Stimulated activated naive CD8-positive, alpha-beta T cell treated with anti-CD3 and anti-CD28 coated beads, Interleukin-15, Interleukin-2, amounts not matched to agents 100 U/mL and 50 U/mL, for 24 hours (primary cell): ENCODE measurements around the gene DUOXA1.
"Not testable (repeated sequence)": the region's sequence is repeated elsewhere in the genome, so short reads cannot be mapped to it uniquely, and the experiment has no call there.

ENCODE experiments used
- ATAC-seq: fragments of 150-1000 bp; cut with Tn5 transposase; one replicate; pipeline ENCODE4 v1.10.0; 2021
- DNase-seq: peaks from one replicate; pipeline ENCODE4 v3.0.0; 2021

Gene DUOXA1

DNA sequence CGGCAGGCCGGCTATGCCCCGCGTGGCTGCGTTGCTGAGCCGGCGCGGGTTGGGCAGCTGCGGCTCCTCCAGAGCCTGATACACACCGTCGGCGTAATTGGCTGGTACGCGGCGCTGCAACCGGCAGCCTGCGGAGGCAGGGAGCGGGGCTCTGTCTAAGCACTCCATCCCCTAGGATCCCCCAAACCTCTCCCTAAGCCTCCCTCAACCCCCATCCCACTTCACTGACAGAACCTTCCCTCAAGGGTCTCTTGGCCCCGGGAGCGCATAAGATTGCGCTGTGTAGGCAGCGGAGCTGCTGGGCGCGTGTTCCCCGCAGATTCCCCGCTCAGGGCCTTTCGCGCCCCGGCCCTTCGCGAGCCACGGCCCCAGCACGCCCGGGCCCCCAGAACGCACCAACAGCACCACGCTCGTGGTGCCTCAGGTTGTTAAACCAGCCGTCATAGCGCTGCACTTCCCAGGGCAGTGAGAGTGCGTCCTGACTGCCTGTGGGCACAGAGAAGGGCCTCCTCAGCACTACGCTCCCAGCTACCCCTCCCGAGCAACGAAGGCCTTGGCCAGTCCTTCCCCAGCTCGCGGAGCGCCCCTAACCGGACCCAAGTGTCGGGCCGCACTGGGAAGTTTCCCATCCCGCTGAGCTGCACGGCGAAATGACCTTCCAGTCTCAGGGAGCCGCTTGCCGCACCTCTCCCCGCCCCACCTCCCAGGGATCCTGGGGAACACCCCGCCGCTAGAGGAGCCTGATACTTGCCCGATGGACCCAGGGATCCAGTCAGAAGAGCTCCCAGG lies 16.9 kb downstream of the DUOXA1 start:
- DNase-seq (no peak), ATAC-seq (no peak)

DNA sequence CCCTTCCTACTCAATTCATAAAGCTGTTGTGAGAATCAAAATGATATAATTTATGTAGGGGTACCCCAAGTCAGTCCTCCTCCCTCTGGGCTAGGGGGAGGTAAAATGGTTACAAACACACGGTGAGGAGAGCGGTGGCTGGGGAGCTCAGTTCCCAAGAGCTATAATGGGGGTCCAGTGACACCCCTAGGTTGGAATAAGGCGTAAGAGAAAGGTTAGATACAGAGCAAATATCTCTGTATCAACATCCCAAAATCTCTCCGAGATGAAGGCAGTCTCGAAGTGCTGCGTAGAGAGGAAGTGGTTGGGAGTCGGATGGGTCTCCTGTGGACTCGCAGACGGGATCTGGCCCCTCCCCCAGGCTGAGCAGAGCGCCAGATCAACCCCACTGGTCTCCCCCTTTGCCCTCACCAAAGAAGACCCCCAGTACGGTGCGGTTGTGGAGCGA lies 17.5 kb downstream of the DUOXA1 start:
- no peak for ATAC-seq
- no peak for DNase-seq

DNA sequence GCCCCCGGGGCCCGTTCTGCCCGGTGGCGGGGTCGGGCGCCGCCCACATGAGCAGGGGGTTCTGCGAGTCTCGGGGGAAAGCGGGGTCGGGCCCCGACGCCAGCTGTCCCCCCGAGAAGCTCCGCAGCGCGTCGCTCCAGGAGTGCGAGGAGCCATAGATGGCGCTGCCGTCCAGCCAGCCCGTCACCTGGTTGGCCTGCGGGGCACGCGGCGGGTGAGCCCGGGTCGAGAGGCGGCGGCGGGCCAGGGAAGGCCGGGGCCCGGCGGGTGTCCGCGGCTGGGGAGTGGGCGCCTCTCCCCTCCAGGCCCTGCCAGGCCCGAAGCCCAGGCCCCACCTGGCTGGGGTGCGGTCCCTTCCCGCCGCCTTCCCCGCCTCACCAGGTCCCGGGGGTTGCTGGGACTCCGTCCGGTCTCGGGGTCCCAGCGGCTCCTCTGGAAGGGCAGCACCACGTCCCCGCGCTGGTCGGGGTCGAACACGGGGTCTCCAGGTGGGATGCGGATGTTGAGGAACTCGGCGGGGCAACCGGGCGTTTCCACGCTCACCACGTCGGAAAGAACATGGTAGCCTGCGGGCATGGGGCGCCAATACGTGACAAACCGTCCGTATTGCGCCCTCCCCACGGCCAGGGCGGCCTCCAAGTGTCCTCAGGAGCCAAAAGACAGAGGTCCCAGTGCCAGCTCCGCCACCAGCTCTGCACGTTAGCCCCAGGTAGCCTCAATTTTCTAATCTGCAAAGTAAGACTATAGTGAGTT lies 18.1 kb downstream of the DUOXA1 start:
- ATAC-seq (no peak), DNase-seq (no peak)

DNA sequence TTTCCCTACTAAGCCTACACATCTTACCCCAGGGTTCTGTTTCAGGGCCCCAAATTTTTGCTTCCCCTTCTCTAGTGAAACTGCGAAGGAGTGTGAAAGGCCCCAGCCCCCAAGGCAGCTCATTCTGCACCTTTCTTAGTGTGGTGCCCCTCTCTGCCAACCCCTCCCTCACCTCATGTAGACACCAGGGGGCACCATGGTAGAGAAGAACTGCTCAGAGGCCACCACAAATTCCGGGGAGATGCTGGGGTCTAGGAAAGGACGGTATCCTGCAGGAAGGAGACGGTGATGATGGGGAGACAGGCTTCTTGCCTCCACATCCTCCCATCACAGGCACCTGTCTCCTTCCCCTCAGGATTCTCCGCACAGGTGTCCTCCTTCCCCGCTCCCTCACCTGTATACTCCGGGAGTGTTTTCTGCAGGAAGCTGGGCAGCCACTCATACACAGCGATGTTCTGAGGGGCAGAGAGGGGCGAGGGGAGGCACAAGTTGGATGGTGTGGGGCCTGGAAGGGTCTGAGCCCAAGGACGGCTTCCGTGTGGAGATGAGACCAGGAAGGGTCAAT lies 19.3 kb downstream of the DUOXA1 start:
- ATAC-seq (no peak), DNase-seq (no peak)

DNA sequence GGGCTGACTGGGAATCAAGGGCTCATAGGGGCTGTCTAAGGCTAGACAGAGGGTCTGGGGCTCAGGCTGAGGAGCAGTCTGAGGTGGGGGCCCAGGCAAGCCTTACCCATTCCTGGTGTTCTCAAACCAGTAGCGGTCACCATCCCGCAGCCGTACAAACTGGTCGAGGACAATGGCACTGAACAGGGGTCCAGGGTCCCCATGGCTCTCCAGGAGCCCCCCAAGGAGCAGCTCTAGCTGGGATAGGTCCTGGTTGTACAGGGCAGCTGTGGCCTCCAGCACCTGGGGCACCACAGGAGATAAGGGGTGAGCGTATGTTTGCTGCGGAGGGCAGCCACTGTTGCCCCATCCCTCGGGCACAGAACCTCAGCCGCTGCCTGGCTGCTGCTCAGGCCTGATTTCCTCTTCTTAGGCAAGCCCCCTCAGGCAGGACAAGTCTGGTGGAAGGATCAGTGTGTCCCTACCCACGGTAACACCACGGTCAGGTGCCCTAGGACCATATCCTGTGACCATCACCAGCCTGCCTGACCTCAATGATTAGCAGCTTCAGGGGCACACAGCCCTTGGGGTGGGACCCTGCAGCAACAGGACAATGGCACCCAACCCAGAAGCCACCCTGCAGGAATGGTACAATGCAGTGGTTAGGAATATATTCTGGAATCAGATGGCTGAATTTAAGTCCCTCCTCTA lies 21.6 kb downstream of the DUOXA1 start:
- ATAC-seq (no peak), DNase-seq (no peak)

DNA sequence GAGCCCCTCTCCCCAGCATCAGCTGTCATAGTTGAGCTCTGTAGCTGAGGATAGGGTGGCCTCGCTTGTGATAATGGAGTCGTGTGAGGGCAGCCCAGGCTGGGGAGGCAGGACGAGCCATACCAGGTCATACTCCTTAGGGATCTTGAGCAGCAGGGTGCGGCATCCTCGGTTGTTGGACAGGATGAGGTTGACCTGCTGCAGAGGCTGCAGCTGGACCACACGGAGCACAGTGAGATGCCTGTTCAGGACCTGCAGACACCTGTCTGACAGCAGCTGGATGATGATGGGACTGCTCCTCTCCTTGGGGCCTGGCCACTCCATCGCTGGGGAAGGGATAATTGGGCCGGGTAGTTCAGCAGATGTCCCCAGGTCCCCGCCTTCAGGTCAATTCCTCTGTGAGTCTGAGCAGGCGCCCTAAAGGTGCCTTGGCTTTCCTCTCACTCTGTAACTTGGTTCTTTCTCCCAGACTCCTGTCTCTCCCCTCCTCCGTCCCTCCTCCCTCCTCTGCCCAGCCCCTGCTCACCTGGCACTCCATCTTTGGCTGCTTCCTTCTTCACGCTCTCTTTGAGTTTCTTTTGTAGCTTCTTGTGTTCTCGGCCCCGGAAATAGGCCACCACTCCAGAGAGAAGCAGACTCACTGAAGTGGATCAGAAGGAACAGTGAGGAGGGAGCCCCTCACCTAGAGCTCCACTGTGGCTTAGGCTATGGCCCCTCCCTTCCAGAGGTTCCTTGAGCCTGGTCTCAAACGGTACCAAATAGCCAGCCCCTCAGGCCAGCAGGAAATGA lies 23.5 kb downstream of the DUOXA1 start:
- no peak for DNase-seq
- no peak for ATAC-seq

DNA sequence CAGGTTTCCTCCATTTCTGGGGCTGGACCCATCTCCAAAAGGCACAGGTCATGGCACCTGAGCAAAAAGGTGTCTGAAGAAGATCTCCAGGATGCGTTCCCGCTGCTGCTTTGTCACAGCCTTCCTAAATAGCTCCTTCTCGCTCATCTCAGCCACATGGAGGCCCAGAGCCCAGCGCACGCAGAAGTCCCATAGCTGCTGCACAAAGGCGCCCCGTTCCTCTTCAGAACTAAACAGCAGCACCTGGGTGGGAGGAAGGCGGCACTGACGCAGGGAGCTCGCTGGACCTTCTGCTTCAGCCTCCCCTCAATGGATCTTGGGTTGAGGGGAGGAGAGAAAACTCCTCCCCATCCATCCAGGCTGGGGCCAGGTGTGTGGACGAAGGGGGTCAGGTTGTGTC lies 24.1 kb downstream of the DUOXA1 start:
- ATAC-seq (no peak), DNase-seq (no peak)

DNA sequence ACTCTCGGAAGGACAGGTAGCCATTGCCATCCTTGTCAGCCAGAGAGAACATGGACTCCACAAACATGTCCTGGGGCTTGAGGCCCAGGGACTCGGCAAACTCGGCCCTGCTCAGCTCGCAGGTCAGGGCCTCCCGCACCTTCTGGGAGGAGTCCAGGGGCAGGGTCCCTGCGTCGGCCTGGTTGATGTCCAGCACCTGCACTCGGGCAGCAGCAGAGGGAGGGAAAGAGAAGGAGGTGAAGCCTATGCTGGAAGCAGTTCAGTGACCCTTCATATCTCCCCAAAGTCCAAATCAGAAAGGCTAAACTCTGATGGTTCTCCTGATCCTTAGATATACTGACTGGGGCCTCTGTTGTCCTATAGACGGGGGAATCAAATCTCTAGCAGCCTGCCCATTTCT lies 25.5 kb downstream of the DUOXA1 start:
- not testable (repeated sequence) for ATAC-seq

DNA sequence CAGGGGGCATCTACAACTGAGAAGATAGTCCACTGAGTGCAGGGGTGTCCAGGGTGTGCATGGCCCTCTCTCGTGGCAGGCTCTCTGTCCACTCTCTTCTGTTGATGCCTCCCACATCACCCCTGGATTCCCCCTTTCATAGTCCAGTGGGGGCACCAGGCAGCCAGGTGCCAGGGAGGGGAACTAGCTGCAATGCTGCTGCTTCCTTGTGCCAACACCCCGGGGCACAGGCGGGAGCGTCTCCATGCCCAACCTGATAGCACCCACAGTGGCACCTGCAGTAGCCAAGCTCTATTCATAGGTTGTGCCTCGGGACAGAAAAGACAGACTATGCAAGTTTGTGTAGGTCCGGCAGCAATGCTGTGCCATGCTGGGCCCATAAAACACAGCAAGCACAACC lies 27.5 kb downstream of the DUOXA1 start:
- DNase-seq: no peak
- ATAC-seq: no peak

More for the DNA sequence above, 25.5 kb downstream of the DUOXA1 start:
- DNase-seq: not testable (repeated sequence)

DNA sequence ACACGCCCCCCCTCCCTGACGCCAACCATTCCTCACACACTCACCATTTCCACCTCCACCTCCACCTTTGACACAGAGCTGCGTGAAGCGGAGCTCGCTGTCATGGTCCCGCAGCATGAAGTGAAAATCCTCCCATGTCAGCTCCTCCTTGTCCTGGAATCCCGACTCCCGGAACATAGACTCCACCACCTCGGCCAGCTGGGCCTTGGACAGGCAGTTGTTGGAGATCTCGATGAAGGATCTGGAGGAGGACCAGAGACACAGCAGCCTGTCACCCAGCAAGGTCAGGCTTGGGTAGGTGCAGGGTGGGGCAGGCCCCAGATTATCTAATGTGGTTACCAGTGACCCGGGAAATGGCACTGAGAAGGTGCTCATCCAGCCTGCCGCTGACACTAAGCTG lies 27.9 kb downstream of the DUOXA1 start:
- ATAC-seq: no peak
- DNase-seq: no peak

DNA sequence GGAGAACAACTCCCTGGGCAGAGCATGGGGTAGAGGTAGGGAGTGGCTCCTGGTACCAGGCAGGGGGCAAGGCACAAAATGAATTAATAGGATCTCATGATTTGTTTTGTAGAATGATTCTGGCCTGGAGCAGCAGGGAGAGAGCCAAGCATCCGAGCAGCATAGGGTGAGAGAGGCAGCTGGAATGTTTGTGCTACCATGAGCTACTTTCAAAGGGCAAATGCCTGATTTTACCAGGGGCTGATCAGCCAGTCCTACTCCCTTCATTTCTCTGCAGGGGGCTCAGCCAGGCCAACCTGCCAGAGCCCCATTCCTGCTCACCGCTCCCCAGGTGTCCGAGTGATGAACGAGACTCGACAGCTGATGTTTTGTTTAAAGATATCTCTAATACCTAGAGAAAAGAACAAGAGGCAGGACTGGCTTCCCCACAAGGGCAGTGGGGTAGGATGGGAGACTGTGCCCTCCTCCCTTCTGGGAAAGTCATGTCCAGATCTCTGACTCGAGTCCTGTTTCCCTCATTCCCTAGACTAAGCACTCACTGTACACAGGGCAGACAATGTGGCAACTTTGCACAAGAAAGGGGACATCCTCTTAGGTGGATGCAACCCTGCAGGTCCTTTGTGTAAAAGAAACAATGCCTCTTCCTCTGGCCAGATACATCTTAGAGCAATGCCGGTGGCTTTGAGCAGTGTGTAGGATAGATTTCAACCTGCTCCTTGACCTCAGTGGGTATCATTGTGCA lies 28.6 kb downstream of the DUOXA1 start:
- ATAC-seq (no peak), DNase-seq (no peak)

DNA sequence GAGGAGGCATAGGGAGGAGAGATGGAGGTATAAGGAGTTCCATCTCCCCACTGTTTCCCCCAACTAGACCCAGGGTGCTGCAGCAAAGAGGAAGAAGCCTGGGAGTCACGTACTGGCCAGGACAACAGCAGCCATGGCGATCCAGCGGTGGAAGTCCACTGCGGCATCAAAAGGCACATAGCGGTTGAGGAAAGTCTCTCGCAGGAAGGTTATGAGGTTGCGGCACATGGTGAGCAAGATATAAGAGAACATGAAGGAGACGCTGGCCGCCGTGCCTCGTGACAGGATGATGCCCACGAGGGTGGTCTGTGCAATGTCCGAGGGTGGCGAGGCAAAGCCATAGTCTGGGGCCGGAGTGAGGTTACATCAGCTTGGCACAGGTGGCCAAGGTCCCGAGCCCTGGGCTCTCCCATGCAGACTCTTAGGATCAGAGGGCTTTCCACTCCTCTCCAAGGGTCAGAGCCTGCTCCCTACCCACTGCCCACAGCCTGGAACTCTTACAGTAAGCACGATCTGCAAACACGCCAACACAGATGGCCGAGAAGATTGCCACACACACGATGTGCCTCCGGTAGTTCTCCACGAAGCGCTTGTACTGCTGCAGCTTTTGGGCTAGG lies 30.0 kb downstream of the DUOXA1 start:
- DNase-seq: no peak
- no peak for ATAC-seq

DNA sequence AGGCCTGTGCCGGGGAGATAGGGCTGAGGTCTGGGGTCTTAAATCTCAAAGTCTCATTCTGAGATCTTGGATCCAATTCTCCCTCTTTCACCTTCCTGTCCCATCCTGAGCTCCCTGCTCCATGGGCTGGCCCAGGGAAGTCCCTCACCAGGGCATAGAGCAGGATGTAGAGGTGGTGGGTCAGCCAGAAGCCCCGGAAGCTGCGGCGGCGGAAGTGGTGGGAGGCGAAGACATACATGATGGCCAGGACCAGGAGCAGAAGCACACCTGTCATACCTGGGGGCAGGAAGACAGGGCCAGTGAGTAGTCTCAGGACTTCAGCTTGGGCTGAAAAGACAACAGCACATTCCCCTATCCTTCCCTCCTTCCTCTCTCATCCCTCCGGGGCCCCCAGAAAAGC lies 32.2 kb downstream of the DUOXA1 start:
- ATAC-seq (no peak), DNase-seq (no peak)

DNA sequence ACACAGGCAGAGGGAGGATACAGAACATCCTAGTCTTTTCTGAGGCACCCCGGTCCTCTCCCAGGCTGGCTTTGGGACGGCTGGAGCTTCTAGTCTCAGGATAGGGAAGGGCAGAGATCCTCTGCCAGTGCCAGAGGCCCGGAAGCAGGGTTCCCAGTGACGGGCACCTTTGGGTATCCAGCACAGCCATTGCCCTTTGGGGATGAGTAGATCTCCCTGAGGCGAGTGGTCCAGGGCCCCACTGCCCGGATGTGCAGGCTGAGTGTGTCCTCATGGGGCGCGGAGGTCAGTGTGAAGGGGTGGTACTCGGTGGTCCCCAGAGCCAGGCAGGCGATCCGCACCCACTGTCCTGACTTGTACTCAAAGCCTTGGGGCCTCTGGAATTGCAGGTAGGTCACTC lies 34.0 kb downstream of the DUOXA1 start:
- DNase-seq (no peak), ATAC-seq (no peak)

DNA sequence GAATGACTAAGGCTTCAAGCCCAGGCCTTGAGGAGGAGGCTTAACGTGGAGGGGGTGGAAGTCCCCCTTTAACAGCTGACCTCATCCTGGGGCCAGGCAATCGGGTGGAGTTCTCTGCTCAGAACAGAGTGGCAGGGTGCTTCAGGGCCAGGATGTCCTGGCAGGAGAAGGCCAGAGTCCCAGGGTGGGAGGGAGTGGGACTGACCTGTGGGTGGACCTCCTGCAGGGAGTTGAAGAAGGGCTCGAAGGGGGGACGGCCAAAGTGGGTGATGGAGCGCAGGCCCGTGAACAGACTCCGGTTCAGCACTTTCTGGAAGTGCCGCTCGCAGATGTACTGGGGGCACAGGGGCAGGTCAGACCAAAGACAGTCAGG lies 35.3 kb downstream of the DUOXA1 start:
- ATAC-seq: no peak
- DNase-seq: no peak

DNA sequence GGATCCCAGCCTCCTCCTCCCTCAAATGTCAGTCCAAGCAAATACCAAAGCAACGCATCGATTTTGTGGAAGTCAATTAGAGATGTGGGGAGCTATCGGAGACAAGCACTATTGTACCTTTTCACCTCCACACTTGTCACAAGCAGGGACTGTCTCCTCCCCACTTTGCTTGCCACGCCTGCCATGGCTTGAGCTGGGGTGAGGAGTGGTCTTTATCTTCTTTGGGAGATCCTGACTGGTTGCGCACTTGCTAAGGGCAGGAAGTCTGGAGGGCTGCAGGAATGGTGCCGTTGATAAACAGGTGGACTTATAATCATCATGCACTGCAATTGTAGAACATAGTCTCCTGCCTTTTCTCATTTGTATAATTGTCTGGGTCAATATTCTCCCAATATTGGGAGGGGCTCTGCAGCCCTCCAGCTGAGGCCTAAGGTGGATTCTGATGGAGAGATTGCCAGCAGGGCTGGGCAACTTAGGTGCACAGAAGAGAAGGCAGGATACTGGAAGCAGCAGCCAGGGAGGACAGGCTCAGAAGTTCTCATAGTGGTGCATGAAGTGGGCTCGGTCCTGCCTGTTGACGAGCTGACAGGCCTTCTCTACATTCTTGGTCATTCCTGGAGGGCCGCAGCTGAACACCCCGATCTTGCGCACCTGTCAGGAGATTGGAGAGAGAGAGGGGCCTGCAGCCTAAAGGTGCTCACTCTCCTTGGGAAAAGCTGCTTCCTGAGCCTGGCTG lies 35.9 kb downstream of the DUOXA1 start:
- ATAC-seq (no peak), DNase-seq (no peak)

DNA sequence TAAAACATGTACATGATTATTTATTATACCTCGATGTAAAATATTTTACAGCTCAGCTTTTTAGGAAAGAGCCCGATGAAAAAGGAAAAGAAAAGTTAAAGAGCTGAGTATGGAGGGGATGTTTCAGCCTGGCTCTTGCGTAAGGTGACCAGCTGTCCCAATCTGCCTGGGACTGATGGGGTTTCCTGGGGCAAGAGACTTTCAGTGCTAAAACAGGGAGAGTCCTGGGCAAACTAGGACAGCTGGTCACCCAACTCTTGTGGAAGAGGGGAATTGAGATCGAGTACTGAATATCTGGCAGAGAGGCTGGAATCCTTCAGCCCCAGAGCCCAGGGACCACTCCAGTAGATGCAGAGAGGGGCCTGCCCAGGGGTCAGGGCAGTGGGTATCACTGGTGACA lies 36.7 kb downstream of the DUOXA1 start:
- ATAC-seq (no peak), DNase-seq (no peak)

DNA sequence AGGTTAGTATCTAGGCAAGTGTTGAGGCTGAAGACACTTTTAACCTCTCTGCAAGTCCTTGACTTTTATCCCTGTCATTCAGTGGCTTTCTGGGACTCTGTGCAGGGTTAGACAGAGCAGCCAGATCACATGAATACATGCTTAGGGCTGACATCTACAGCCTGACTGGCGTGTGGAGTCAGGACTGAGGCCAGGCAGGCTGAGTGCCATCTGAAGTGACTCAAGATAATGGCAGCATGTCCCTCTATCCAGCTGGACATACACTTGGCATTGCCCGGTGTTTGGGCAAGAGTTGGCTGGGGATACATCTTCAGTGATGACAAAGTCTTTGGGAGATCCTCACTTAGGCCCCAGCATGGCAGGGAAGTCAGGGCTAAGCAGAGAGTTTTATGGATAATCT lies 38.1 kb downstream of the DUOXA1 start:
- no peak for ATAC-seq

DNA sequence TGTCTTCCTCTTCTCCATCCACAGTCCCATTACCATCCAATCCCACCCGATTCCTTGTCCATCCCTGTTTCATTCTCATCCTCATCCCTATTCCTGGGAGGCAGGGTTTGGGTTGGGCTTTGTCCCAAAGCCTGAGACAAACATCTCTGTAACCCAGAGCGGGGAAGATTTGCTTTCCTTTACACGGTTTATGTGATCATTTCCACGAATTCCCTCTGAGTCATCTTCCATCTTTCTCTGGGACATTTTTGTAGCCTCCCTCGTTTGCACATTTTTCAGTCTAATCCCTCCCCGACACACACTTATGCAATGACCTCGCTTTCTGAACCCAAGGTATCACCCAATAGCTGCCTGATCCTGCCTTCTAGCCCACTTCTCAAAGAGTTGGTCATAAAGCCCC lies 38.5 kb downstream of the DUOXA1 start:
- ATAC-seq: no peak
- no peak for DNase-seq

More for the DNA sequence above, 38.1 kb downstream of the DUOXA1 start:
- DNase-seq: no peak
